Neural cell (in vitro differentiated cells): ENCODE measurements around the gene ANXA5. TPM values are rescaled to one million over a fixed set of nuclear protein-coding genes. Genes with fewer than 3 reads are reported as not detected.
A peak's percentile ranks its signal among the peaks of the same experiment; 100 is the strongest.

ENCODE experiments used
- H2AFZ ChIP-seq: fragments of 200-600, 300-800 bp; sonication (generic), shearing (Covaris generic); 2 replicates; pipeline ENCODE4 v1.6.0; 2014; ENCODE audit warnings: low read depth, mild to moderate bottlenecking, antibody characterized with exemption, low read length, moderate library complexity
- H3F3A ChIP-seq: fragments of 200-600 bp; shearing (Covaris generic); 2 replicates; pipeline ENCODE4 v1.6.1; 2016; ENCODE audit warnings: mild to moderate bottlenecking, moderate library complexity, mixed read lengths, antibody characterized with exemption, low read length; ENCODE audit not compliant: insufficient read depth, poor library complexity, severe bottlenecking
- H3K27ac ChIP-seq: fragments of 200-600, 300-800 bp; sonication (generic), shearing (Covaris generic); 2 replicates; pipeline ENCODE4 v1.5.1; 2014; ENCODE audit warnings: mild to moderate bottlenecking, low read length, moderate library complexity
- H3K27me3 ChIP-seq: fragments of 300-800, 200-600 bp; sonication (generic), shearing (Covaris generic); 2 replicates; pipeline ENCODE4 v1.6.0; 2014; ENCODE audit warnings: mild to moderate bottlenecking, low read depth, low read length, moderate library complexity; ENCODE audit not compliant: insufficient read depth
- H3K36me3 ChIP-seq: fragments of 300-800, 200-600 bp; sonication (generic), shearing (Covaris generic); 2 replicates; pipeline ENCODE4 v1.5.1; 2014; ENCODE audit warnings: mild to moderate bottlenecking, antibody characterized with exemption, low read length, moderate library complexity; ENCODE audit not compliant: insufficient read depth
- H3K4me2 ChIP-seq: fragments of 300-800, 200-600 bp; sonication (generic), shearing (Covaris generic); 2 replicates; pipeline ENCODE4 v1.6.0; 2014; ENCODE audit warnings: mild to moderate bottlenecking, low read length
- H3K4me3 ChIP-seq: fragments of 300-800, 200-600 bp; sonication (generic), shearing (Covaris generic); 2 replicates; pipeline ENCODE4 v1.5.1; 2014; ENCODE audit warnings: mild to moderate bottlenecking, low read length, moderate library complexity
- H3K79me2 ChIP-seq: fragments of 200-600 bp; shearing (Covaris generic); replicated peaks from 2 replicates; pipeline ENCODE4 v1.6.0; 2014; ENCODE audit warnings: mild to moderate bottlenecking, low read length, moderate library complexity; ENCODE audit not compliant: insufficient read depth
- H3K9ac ChIP-seq: fragments of 300-800, 200-600 bp; sonication (generic), shearing (Covaris generic); 2 replicates; pipeline ENCODE4 v1.6.1; 2016; ENCODE audit warnings: mild to moderate bottlenecking, low read length, mixed read lengths
- H3K9me2 ChIP-seq: fragments of 200-600 bp; shearing (Covaris generic); 2 replicates; pipeline ENCODE4 v1.6.1; 2016; ENCODE audit warnings: mild to moderate bottlenecking, low read length, mixed read lengths; ENCODE audit not compliant: insufficient read depth
- H3K9me3 ChIP-seq: fragments of 200-600, 300-800 bp; sonication (generic), shearing (Covaris generic); 2 replicates; pipeline ENCODE4 v1.6.1; 2016; ENCODE audit warnings: mild to moderate bottlenecking, mixed run types, low read length, moderate library complexity, mixed read lengths
- H4K20me1 ChIP-seq: fragments of 200-600 bp; shearing (Covaris generic); 2 replicates; pipeline ENCODE4 v1.6.1; 2016; ENCODE audit warnings: mild to moderate bottlenecking, mixed run types; ENCODE audit not compliant: insufficient read depth
- CTCF ChIP-seq: fragments of 450-650 bp; IDR thresholded peaks from 2 replicates; pipeline ENCODE4 v1.5.1; 2014; ENCODE audit warnings: antibody characterized with exemption, mild to moderate bottlenecking, moderate library complexity; ENCODE audit not compliant: poor library complexity, severe bottlenecking
- EP300 ChIP-seq: fragments of 450-650 bp; conservative IDR thresholded peaks from 2 replicates; pipeline ENCODE4 v1.6.1; 2014; ENCODE audit warnings: antibody characterized with exemption, mild to moderate bottlenecking, moderate library complexity; ENCODE audit not compliant: poor library complexity, severe bottlenecking
- EZH2 ChIP-seq: fragments of 200-600, 300-800 bp; shearing (Covaris generic), sonication (generic); IDR thresholded peaks from 2 replicates; pipeline ENCODE4 v1.6.1; 2014; ENCODE audit warnings: antibody characterized with exemption, low read length, borderline replicate concordance, mild to moderate bottlenecking; ENCODE audit not compliant: insufficient read depth, poor library complexity, severe bottlenecking
- MXI1 ChIP-seq: fragments of 450-650 bp; conservative IDR thresholded peaks from 2 replicates; pipeline ENCODE4 v1.6.1; 2014; ENCODE audit warnings: antibody characterized with exemption, mild to moderate bottlenecking; ENCODE audit not compliant: poor library complexity, severe bottlenecking
- POLR2AphosphoS5 ChIP-seq: IDR thresholded peaks from 2 replicates; pipeline ENCODE4 v1.6.1; 2012
- RAD21 ChIP-seq: fragments of 450-650 bp; conservative IDR thresholded peaks from 2 replicates; pipeline ENCODE4 v1.6.1; 2014; ENCODE audit warnings: antibody characterized with exemption, mild to moderate bottlenecking, moderate library complexity
- REST ChIP-seq: IDR thresholded peaks from 2 replicates; pipeline ENCODE4 v1.6.1; 2012; ENCODE audit warnings: borderline replicate concordance
- SMC3 ChIP-seq: fragments of 450-650 bp; conservative IDR thresholded peaks from 2 replicates; pipeline ENCODE4 v1.6.1; 2014; ENCODE audit warnings: antibody characterized with exemption, mild to moderate bottlenecking, moderate library complexity; ENCODE audit not compliant: poor library complexity
- TAF1 ChIP-seq: IDR thresholded peaks from 2 replicates; pipeline ENCODE4 v1.6.1; 2012; ENCODE audit warnings: low read depth
- polyA plus RNA-seq: library from polyadenylated mRNA; depleted of rRNA; stranded (reverse); fragments of >200 nt; gene quantifications from 2 replicates; pipeline ENCODE4 v1.2.3, GENCODE V29; 2014

The ANXA5 gene
- polyA plus RNA-seq, 1 donor from 2014 or later, result 8.1 TPM

GRCh38 chr4:121737846-121738554 lies 41.2 kb upstream of the ANXA5 start:
- no peaks in the 10 kb centered on the region for H4K20me1 ChIP-seq
- H3K4me2 ChIP-seq, result no peak overlapping the region
- H3K9ac ChIP-seq, result no peak overlapping the region
- H3K36me3 ChIP-seq, result no peaks in the 10 kb centered on the region
- H2AFZ ChIP-seq, result no peak overlapping the region
- no peaks in the 10 kb centered on the region for H3K9me2 ChIP-seq
- H3K4me3 ChIP-seq, result no peak overlapping the region
- H3K9me3 ChIP-seq, result no peaks in the 10 kb centered on the region
- no peaks in the 10 kb centered on the region for H3K79me2 ChIP-seq
- no peak overlapping the region for H3K27ac ChIP-seq
- TF ChIP-seq CTCF (no peak), EP300 (no peak), SMC3 (no peak), POLR2AphosphoS5 (no peak), MXI1 (no peak), TAF1 (no peak), EZH2 (no peak), REST (no peak), RAD21 (no peak)
- H3F3A ChIP-seq, result no peaks in the 10 kb centered on the region
- H3K27me3 ChIP-seq, result no peaks in the 10 kb centered on the region

GRCh38 chr4:121736735-121737351 lies 40.1 kb upstream of the ANXA5 start:
- Histone ChIP-seq H3K36me3 (no peaks in the 10 kb centered on the region), H3K79me2 (no peaks in the 10 kb centered on the region), H3K9ac (no peak overlapping the region), H3F3A (no peaks in the 10 kb centered on the region), H3K9me3 (no peaks in the 10 kb centered on the region), H3K4me2 (no peak overlapping the region), H3K27ac (no peak overlapping the region), H3K9me2 (no peaks in the 10 kb centered on the region), H2AFZ (no peak overlapping the region), H3K4me3 (no peak overlapping the region), H4K20me1 (no peaks in the 10 kb centered on the region), H3K27me3 (no peaks in the 10 kb centered on the region)
- TF ChIP-seq TAF1, result no peak
- no peak for TF ChIP-seq EP300
- TF ChIP-seq EZH2, result no peak
- TF ChIP-seq RAD21, result peak; percentile 70
- TF ChIP-seq POLR2AphosphoS5, result no peak
- TF ChIP-seq CTCF, result peak; percentile 69
- TF ChIP-seq MXI1, result no peak
- peak; percentile 75 for TF ChIP-seq SMC3
- no peak for TF ChIP-seq REST
